Retinal pigment epithelial cell (primary cell): Measurements from ENCODE around the gene CXCR2.

Source experiments
- DNase-seq: peaks from one replicate; pipeline ENCODE4 v3.0.0-alpha.2; 2010; ENCODE audit warnings: low read depth
- H3K4me3 ChIP-seq: 2 replicates; pipeline ENCODE4 v1.5.1; 2011; ENCODE audit warnings: mild to moderate bottlenecking, low read length, control low read depth, moderate library complexity
- TF ChIP-seq, protein P1 (sequence below): conservative IDR thresholded peaks from 2 replicates; pipeline ENCODE4 v1.5.1; 2011; ENCODE audit warnings: low read depth, low read length, control low read depth, inconsistent platforms

Gene CXCR2

DNA sequence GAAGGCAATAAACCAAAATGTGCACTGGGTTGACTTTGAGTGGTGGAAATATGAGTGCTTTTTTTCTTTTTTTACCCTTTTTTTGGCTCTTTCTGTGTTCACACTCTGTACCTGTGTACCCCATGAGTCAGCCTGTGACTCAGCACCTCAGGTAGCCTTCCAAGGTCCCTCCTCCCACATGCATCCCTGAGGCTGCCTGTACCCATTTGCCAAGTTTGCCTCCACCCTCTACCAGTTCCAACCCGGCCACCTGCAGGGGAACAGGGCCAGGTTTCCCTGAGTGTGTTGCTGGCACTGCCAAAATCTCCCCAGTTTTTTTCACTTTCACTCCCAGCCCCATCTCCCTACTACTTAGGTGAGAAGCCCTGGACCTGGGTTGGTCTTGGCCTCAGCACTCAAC is 26.9 kb downstream of the CXCR2 start:
- no peak for DNase-seq
- TF ChIP-seq, protein P1, sequence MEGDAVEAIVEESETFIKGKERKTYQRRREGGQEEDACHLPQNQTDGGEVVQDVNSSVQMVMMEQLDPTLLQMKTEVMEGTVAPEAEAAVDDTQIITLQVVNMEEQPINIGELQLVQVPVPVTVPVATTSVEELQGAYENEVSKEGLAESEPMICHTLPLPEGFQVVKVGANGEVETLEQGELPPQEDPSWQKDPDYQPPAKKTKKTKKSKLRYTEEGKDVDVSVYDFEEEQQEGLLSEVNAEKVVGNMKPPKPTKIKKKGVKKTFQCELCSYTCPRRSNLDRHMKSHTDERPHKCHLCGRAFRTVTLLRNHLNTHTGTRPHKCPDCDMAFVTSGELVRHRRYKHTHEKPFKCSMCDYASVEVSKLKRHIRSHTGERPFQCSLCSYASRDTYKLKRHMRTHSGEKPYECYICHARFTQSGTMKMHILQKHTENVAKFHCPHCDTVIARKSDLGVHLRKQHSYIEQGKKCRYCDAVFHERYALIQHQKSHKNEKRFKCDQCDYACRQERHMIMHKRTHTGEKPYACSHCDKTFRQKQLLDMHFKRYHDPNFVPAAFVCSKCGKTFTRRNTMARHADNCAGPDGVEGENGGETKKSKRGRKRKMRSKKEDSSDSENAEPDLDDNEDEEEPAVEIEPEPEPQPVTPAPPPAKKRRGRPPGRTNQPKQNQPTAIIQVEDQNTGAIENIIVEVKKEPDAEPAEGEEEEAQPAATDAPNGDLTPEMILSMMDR = no peak
- no peak overlapping the region for H3K4me3 ChIP-seq

DNA sequence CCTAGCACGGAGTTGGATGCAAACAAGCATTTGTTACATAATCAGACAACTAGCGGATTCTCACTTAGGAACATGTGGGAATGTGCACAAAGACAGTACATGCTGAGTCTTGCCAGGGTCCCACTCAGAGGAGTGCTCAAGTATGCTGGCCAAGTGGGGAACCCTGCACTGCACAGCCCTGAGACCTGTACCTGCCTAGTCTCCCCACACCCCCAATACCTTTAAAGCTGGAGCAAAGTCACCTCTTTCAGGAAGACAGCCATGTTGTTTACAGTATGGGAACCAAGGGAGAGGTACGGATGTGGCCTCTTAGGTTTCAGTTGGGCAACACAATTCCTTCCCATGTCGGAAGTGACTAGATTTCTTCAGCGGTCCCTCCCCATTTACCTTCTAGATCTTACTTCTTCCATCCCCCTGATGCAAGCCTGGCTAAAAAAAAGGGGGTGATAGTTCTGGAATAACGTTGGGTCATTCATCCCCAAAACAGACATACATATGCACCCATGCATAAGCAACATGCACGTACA is 30.2 kb downstream of the CXCR2 start:
- H3K4me3 ChIP-seq = no peak overlapping the region
- no peak for DNase-seq
- TF ChIP-seq, protein P1 = no peak

DNA sequence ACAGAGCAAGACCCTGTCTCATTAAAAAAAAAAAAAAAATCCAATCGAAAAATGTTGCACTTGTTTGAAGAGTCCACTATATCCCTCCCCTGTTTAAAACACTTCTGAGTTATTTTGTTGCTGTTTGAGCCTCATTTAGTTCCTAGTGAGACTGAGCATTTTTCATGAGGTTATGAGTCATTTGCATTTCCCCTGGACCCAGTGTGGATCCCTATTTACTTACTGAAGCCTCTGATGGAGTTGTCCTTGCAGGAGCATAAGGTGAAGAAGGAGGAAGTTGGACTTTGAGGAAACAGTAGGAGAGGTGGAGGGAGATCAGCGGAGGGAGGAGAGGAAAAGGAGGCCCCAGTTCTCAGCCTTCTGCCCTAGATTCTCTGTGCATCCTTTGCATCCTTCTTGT is 35.8 kb downstream of the CXCR2 start:
- H3K4me3 ChIP-seq = no peak overlapping the region
- TF ChIP-seq, protein P1 = no peak
- no peak for DNase-seq

DNA sequence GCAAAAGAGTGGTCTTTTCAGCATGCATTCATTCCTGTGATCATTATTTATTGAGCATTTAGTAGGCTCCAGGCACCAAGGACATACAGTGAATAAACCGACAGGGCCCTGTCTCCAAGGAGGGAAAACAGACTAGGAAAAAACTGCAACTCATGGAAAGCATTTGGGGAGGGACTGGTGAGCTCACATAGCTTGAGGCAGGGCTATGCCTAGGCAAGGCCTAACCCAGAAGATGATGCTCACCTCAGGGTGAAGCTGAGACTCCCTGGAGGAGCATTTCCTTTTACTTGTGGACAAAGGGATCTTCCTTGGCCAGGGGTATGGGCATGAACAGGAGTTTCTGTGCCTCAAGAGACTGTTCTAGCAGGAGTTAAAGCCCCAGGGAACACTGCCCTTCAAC is 37.0 kb downstream of the CXCR2 start:
- H3K4me3 ChIP-seq = no peak overlapping the region
- no peak for DNase-seq
- TF ChIP-seq, protein P1 = no peak

DNA sequence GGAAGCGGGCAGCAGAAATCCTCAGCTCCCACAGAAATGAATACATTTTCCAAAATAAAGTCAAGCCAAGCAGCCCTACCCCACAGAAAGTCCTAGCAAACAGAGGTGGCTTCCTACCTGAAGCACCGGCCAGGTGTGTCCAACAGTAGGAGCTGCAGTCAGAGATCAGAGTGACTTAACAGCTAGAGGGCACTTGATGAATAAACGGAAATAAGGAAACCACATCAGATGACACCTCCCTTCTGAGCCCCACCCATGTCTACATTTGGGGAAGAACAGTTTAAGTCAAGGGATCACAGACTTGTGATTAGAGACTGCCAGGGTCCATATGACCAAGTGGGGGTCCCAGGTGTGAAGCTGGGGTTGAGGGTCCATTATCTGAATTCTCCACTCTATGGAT is 41.0 kb downstream of the CXCR2 start, which contains the start of gene CXCR1:
TSS of gene CXCR1 (minus strand) at position 172 of the 400 bp plus-strand sequence. CDS start 1,751 bp downstream, outside the sequence.
- H3K4me3 ChIP-seq = no peak within 1 kb of the TSS
- TF ChIP-seq, protein P1 = no peak
- no peak for DNase-seq

DNA sequence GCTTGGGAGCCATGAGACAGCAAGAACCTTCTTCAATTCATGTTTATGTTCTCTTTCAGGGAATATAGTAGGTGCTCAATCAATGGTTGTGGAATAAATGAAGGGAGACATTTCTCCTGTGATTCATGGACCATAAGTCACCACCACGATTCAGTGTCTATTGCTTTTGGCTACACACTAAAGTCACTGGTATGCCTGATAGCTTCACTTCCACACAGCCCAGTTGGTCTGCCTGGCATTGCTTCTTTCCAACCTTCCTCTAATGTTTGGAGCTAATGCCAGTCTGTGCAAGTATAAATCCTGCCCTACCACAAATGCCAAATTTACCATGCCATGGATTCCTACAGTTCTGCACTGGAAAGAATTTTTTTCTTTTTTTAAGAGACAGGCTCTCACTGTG is 42.2 kb downstream of the CXCR2 start:
- H3K4me3 ChIP-seq = no peak overlapping the region
- TF ChIP-seq, protein P1 = no peak
- DNase-seq = no peak

DNA sequence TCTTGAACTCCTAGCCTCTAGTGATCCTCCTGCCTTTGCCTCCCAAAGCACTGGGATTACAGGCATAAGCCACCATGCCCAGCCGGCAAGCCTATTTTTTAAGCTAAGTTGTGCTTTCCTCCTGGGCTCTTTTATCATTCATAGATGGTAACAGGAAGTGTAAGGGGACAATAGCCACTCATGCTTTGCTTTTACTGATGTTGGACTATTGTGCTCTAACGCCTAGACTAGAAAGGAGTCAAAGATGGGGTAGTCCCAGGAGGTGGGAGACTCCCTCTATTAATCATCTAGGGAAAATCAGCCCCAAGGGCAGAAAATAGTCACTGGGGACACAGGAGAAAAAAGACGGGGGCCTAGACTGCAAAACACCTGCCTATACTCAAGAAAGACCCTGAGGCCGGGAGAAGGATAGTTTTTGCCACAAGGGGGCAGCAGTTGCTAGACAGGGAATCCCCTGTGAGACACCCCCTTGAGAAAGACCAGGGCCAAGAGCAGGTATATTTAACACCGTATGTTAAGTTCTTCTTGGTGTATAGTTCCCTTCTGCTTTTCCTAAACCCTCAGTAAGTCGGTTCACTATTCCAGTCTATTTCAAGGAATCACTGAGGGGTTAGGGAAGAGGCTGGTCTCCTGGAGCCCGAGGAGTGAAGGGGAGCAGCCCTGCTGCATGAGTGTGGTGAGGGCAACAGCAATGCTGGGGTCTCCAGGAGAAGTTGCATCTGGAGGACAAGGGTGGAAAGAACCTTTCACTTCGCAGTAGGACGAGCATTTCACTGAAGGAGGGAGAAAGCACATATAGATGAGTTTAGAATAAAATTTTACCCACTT is 43.0 kb downstream of the CXCR2 start:
- TF ChIP-seq, protein P1 = peak; percentile 81
- no peak overlapping the region for H3K4me3 ChIP-seq
- DNase-seq = no peak
